Ramos (cell line): ENCODE measurements around the gene ANGPTL8.

Experiments used
- in situ Hi-C: fragments of 300-500 bp; cut with MboI; formaldehyde crosslinking; loops from one replicate; pipeline ENCODE4 v1.14.3; 2022; ENCODE audit warnings: low sequenced_read_pairs; ENCODE audit not compliant: unreplicated experiment

Gene ANGPTL8

DNA sequence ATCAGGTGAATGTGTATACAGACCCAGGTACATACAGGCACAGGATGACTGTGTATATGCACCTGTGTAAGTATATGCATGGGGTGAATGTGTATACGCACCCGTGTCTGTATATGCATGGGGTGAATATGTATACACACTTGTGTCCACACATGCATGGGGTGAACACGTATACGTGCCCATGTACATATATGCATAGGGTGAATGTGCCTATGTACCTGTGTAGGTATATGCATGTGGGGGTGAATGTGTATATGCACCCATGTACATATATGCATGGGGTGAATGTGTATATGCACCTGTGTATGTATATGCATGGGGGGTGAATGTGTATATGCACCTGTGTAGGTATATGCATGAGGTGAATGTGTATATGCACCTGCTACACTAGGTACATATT, 6.9 kb upstream of the ANGPTL8 start:
- in situ Hi-C loops: no loop called here

DNA sequence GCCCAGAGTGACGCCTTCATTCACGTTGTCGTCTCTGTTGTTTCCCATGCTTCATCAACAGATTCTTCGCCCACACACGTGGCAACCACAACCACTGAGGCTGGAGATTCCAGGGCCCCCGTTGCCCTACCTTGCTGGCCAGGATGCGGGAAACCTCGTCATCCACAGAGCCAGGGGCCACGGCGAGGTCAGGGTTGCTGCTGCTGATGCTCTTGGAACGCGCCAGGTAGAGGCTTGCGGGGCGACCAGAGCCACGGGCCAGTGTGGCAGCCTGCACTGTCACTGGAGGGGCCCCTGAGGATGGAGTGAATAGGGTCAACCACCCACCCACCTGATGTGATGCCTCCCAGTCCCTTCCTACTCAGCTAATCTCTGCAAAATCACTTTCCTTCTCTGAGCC, 6.3 kb upstream of the ANGPTL8 start:
- in situ Hi-C loops: no loop called here

DNA sequence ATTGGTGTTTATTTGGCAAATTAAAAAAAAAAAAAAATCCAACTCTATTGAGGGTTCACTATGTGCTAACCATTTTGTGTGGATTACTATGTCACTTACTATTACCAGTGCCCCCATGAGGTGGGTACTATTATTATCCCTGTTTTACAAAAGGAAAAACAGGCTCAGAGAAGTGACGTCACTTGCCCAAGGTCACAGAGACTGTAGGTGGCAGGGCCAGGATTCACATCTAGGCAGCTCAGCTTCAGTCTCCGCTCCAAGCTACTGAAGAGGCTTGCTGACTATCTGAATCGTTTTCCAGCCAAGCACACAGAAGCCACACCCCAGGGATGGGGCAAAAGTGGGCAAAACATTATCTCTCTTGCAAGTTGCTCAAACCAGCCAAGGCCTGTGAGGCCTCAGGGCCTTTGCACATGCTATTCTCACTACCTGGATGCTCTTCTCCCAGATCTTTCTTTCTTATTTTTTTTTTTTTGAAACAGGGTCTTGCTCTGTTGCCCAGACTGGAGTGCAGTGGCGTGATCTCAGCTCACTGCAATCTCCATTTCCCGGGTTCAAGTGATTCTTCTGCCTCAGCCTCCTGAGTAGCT, 4.8 kb upstream of the ANGPTL8 start:
- in situ Hi-C loops: no loop called here

DNA sequence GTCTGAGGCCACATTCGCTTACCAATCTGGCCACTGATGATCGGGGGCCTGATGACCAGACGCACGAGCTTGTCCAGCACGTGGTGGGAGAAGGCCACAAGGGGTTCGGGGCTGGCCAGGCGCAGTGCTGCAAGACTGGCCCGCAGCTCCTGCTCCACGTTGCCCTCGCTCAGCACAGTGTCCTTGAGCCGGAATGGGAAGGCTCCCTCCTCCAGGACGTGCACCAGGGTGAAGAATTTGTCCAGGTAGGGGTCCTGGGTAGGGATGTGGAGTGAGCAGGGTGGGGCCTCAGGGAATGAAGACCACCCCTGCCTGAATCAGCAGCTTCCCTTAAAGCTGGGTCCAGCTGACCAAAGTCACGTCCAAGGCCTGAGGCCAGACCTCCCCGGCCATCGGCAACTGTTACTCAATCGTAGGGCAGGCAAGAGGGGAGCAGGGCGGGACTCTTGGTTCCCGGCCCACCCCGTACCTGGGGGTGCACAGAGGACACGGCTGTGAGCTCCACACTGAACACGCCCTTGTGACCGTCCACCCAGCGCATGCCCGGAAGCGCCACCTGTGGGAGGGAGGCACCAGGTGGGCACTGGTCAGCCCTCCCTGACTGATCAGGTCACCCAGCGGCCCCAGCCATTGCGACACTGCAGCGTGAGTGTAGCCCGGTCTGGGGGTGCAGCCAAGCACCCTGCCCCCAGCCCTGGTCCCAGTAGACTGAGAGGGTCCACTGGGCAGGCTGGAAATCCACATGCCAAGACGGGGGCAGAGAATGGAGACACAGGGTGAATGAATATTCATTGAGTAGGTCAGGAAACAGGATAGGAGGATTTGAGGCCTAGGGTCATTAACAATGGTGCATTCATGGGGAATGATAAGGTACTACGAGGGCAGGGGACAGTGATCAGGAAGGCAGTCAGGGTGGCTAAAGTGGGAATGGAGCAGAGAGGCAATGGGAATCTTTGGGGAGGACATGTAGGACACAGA, 2.8 kb upstream of the ANGPTL8 start:
- in situ Hi-C loops: no loop called here

DNA sequence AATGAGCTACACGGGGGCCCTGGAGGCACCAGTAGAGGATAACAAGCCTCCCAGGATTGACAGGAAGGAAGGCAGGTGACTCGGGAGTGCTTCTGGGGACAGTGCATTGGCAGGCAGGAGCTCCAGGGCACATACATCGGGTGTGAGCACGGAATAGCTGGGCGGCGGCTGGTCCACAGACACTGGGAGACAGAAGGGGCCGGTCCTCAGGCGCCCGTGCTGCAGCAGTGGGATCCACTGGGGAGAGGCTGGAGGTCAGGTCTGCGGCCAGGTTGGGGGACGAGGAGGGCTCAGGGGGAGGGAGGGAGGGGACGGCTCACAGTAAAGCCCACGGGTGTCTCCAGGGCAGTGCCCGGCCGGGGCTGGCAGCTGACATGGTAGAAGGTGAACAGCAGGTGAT, 2.1 kb upstream of the ANGPTL8 start:
- in situ Hi-C loops: no loop called here

DNA sequence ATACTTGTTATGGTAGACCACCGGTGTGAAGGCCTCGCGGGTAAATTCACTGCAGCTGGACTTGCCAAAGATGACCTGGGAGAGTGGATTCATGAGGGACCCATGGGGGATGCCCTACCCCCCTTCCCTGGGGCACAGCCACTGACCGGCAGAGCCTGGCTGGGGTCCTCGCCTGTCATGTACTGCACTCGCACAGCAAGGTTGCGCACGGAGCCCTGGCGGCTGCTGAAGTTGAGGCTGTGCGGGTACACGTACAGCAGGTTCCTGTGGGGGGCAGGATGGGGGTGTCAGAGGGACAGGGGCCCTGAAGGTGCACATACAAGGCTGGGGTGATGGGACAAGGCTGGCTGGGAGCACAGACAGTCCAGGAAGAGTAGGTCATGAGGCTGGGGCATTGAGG, 1.4 kb upstream of the ANGPTL8 start:
- in situ Hi-C loops: no loop called here

DNA sequence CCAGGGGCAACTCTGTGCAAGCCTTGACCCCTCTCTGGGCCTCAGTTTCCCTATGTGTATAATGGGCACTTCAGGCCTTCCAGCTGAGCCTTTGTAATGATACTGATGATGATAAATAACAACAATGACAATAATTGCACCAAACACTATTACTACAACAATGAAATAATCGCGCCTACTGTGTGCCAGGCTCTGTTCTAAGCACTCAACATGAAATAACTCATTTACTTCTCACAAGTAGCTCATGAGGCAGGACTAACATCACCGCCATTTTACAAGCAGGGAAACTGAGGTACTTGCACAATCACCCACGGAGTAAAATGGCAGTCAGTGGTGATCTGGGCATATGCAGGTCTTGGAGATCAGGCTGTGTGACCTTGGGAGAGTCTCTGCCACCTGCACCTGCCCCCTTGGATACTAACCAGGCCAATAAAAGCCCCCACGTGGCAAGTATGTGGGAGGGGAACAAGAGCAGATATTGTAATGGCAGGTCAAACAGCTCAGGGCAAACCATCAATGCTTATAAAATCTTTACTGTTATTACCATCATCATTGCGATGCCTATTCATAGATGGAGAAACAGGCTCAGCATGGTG, 540 bp upstream of the ANGPTL8 start:
- in situ Hi-C loops: no loop called here

DNA sequence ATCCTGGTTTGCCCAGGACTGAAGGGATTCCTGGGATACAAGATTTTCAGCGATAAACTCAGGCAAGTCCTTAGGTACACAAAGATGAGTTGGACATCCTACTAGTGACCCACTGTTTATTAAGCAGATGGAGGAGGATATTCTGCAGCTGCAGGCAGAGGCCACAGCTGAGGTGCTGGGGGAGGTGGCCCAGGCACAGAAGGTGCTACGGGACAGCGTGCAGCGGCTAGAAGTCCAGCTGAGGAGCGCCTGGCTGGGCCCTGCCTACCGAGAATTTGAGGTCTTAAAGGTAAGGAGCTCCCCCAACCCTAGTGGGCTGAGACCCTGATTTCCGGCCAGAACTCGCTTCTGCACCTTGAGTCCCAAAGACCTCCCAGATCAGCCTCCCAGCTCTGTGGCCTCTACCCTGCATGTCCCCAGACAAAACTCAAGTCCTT, 607 bp downstream of the ANGPTL8 start:
- in situ Hi-C loops: no loop called here

DNA sequence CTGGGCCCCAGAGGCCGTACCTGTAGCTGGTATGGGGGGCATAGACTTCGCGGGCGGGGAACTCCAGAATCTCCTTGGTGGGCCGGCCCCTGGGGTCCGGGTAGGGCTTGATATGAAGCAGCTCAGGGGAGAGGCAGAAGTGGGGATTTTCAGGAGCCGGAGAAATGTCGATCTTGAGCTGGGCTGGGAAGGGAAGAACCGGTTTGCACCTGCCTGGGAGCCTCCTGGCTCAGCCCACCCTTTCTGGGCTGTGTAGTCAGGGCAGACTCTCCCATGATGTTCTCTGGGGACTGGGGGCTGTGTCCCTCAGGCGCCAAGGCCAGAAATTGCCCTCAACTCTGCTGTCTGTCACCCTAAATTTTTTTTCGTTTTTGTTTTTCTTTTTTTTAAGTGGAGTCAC, 2.6 kb downstream of the ANGPTL8 start:
- in situ Hi-C loops: no loop called here

DNA sequence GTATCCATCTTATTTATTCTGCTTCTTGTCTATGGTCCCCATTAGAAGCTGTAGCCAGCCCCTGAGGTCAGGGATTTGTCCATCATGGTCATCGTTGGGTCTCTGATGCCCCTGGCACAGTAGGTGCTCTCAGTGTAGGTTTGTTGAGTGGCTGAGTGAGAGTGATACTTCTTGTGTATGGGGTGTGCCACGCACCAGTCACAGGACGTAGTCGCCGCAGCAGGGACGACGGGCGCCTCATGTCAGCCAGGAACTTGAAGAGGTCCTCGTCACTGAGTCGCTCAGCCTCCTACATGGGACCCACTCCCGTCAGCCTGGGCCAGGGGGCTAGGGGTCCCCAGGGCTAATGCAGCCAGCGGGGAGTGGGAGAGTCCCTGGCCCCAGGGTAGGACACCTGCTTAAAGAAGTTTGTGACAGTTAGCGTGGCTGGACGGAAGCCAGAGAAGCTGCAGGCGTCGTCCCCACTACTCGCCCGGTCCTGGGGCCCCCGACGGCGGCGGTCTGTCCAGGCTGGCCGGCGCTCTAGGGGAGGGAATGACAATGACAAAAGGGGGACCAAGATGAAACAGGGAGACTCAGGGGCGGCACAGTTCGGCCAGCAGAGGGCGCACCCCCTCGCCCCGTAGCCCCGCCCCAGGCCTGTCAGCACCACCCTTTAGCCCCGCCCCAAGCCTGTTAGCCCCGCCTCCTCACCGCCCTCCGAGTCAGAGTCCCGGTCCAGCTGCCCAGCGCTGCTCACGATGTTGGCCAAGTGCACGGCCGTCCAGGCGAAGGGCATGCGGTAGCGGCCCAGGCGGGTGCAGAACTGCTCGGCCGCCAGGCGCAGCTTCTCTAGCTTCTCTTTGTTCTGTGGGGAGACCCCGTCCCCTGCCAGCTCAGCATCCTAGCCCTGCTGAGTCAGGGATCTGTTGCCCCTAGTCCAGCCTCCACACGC, 3.7 kb downstream of the ANGPTL8 start:
- in situ Hi-C loops: no loop called here

DNA sequence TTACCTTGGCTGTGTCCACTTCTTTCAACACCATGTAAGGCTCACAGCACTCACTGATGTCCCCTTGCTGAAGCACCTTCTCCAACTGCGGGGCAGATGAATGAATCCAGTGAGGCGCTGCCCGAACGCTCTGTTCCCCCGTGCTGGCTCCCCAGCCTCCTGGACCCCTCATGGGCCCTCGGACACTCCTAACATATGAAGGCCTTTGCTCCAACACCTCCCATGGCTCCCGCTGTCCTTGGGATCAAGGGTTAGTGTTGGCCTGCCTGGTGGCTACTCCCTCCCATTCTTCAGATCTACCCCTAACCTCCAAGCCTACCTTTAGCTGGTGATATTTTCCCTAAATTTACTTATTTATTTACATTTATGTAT, 4.4 kb downstream of the ANGPTL8 start:
- in situ Hi-C loops: no loop called here

DNA sequence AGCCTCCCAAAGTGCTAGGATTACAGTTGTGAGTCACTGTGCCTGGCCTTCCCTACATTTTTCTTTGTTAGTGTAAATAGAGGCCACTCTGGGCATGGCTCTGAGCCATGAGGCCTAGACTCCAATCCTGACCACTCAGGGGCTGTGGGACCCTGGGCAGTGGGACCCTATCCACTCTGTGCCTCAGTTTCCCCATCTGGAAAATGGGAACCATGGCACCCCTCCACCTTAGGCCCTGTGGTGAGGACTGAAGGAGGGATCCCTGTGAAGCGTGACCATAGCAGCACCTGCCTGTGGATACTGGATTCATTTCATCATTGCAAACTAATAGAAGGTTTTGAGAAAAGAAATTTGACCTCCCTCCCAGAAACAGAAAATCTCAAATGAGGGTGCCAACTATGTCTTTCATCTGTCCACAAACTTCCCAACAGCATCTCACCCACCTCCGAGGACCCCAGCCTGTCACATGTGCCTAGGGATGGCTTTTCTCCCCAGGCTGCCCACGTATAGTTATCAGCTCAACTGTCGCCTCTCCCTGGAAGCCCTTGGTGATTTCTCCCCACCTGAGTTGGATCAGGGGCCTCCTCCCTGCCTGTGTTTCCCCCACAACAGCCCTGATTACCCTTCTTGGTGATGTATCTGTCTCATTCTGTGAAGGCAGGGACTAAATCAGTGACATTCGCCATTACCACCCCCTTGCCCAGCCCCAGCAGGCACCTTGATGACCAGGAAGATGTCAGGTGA, 5.6 kb downstream of the ANGPTL8 start:
- in situ Hi-C loops: no loop called here

DNA sequence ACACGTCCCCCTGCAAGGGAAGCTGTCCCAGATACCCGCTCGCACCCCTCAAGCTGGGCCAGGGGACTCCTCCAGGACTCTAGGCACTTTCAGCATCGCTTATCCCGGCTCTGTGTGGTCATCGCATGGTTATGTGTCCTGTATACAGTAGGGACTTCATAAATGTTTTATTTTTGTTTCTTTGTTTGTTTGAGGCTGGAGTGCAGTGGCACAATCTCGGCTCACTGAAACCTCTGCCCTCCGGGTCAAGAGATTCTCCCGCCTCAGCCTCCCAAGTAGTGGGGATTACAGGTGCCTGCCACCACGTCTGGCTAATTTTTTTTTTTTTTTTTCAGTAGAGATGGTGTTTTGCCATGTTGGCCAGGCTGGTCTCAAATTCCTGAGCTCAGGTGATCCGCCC, 7.5 kb downstream of the ANGPTL8 start:
- in situ Hi-C loops: no loop called here

DNA sequence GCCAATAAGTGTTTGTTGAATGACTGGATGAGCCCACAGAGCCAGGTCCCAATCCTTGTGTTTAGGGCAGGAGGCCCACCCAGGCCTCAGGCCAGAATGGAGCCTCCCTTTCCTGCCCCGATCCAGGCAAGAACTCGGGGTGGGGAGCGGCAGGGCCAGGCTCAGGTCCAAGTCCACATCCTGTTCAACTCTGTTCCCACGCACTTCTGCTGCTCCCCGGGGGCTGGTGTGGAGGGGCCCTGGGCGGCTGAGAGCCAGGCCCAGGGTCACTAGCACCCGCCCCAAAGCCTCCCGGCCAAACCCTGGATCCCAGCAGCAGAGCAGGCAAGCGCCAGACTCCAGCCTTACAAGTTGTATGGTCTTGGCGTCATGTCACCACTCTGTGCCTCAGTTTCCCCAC, 8.0 kb downstream of the ANGPTL8 start:
- in situ Hi-C loops: no loop called here

DNA sequence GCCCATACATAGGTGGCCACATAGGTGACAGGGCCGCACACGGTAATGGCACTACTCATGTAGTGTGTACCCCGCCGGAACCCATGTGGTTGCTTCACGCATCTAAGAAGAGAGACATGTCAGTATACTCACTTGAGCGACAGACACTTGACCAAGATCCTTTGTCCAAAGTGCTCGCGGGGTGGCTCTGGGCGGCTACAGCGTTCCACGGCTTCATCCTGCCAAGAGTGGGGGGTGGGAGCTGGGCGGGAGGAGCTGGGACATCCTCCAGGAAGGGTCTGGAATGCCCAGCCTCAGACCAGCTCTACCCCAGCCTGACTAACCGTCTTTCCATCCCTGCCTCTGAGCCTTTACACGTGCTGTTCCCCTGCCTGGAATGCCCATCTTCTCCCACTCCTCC, 8.5 kb downstream of the ANGPTL8 start:
- in situ Hi-C loops: no loop called here

DNA sequence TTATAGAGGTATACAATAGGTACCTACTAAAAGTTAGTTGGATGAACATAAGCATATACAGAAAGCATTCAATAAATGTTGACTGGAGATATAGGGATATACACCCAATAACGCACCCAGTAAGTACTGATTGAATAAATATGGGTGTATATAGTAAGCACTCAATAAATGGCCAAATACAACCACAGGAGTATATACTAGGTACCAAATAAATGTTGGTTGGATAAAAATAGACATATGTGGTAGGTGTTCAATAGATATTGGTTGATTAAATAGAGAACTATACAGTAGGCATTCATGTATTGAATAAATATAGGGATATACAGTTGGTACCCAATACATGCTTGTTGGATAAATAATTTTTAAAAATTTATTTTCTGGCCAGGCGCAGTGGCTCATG, 9.4 kb downstream of the ANGPTL8 start:
- in situ Hi-C loops: no loop called here

DNA sequence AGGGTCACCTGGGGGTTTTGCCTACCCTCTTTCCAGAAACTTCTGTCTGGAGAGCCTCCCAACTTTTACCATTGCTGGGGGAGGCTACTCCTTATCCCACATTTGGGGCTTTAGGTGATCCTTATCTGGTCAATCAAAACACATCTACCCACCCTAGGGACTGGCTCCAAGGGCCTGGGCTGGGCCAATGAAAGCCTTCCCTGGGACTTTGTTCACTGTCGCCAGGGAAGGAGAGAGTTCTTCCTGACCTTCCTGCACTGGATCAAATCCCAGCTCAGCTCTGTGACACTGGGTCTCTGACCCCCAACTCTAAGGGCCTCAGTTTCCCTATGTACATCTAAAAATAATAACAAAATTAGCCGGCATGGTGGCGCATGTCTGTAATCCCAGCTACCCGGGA, 11.8 kb downstream of the ANGPTL8 start:
- in situ Hi-C loops: no loop called here

DNA sequence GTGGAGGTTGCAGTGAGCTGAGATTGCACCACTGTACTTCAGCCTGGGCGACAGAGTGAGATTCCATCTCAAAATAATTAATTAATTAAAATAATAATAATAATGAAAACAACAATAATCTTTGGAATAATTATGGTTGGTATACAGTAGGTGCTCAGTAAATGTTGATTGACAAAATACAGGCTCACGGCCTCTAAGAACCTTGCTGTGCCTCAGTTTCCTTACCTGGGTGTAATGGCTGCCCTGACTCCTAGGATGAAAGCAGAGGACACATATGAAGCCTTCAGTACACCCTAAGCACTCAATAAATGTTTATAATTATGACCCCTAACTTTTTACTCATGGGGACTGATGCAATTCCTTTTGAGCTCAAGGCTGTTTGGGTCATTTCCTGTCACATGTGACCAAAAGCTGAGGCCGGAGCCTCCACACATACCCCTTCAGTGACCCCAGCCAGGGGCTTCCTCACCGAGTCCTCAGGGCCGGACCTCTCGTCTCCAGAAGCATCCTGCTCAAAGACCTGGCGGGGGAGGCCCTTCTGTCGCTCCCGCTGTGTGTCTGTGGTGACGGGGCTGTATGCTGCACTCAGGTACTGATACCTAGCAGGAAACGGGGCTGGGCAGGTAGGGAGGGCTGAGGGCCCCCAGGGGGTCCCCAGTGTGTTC, 12.4 kb downstream of the ANGPTL8 start:
- in situ Hi-C loops: no loop called here

DNA sequence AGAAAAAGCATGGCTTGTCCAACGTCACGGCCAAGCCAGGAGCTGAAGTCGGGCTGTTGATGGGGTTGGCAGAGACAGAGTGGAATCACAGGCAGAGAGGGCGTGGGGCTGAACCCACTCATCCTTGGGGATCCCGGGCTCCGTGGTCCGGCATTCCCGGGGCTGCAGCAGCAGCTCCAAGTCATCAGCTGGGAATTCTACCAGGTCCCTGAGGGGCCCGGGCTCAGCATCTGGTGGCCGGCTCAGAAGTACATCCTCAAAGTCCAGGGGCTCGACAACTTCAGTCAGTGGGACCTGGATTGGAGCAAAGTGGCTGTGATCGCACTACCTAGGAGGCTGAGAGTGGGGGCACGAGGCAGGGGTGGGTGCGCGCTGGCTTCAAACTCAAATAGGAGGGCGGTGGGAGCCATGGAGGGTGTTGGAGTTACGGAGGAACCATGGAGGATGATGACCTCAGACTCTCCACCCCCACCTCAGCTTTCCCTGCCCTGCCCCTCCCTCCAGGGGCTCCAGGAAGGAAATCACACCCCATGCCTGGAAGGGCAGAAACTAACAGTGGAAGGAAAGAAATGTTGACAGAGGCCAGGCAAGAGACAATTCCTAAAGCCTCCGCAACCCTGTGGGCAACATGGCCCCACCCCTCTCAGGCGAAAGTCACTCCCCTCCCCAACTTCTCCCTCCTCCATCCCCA, 13.4 kb downstream of the ANGPTL8 start:
- in situ Hi-C loops: no loop called here
